HG03139 (cell line): ENCODE measurements around the gene HNRNPUL2.

Experiments used
- ATAC-seq: cut with Tn5 transposase; IDR thresholded peaks from one replicate; pipeline ENCODE4 v1.9.1; 2021; ENCODE audit not compliant: unreplicated experiment

Gene HNRNPUL2

DNA sequence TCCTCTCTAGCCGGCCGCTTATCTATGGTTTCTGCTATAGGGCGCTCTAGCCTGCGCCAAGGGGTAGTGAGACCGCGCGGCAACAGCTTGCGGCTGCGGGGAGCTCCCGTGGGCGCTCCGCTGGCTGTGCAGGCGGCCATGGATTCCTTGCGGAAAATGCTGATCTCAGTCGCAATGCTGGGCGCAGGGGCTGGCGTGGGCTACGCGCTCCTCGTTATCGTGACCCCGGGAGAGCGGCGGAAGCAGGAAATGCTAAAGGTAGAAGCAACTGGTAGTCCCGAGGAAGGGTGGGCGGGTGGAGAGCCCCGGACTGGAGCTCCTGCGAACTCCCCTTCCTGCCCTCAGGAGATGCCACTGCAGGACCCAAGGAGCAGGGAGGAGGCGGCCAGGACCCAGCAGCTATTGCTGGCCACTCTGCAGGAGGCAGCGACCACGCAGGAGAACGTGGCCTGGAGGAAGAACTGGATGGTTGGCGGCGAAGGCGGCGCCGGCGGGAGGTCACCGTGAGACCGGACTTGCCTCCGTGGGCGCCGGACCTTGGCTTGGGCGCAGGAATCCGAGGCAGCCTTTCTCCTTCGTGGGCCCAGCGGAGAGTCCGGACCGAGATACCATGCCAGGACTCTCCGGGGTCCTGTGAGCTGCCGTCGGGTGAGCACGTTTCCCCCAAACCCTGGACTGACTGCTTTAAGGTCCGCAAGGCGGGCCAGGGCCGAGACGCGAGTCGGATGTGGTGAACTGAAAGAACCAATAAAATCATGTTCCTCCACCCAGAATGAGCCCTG, 55.5 kb downstream of the HNRNPUL2 start, which contains the start of the genes LBHD1 and UQCC3:
Gene LBHD1, minus strand, starts transcription at position 660 of the 782 bp plus-strand sequence. CDS start 2,236 bp downstream, outside the sequence.
Gene UQCC3, plus strand, starts transcription at position 66 of the 782 bp plus-strand sequence. Its CDS starts 73 bp downstream, at position 139.
- ATAC-seq, result peak; percentile 46

- ATAC-seq, result no peak
Measured at GRCh38 chr11:62671236-62671607, 56.0 kb downstream of the HNRNPUL2 start.

- ATAC-seq, result no peak
Measured at GRCh38 chr11:62669420-62670161, 57.7 kb downstream of the HNRNPUL2 start.

DNA sequence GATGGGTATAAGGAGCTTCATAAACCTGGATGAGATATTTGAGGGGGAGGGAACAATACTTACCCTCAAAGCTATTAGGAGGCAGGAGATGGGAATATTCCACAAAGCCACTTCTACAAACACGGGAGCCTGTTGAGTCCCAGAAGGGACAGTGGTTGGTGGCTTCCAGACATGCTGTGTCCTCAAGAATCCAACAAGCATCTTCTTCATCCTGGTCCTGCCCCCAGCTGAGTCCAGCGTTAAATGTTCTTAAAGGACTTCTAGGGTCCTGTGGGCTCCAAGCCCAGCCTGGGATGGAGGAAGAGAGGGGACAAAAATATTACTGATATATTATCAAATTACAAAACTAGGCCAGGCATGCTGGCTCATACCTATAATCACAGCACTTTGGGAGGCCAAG, 59.8 kb downstream of the HNRNPUL2 start:
- no peak for ATAC-seq

DNA sequence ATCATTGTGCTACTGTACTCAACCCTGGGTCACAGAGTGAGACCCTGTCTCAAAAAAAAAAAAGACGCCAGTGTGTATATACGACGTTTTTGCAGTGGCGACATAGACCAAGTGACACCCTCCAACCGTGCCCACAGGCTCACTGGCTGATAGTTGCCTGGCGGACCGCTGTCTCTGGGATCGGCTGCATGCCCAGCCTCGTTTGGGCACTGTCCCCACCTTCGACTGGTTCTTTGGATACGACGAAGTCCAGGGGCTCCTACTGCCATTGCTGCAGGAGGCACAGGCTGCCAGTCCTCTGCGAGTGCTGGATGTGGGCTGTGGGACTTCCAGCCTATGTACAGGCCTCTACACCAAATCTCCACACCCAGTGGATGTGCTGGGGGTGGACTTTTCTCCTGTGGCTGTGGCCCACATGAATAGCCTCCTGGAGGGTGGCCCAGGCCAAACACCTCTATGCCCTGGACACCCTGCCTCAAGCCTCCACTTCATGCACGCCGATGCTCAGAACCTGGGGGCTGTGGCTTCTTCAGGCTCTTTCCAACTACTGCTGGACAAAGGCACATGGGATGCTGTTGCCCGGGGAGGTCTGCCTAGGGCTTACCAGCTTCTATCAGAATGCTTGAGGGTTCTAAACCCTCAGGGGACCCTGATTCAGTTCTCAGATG, 60.9 kb downstream of the HNRNPUL2 start:
- ATAC-seq, result no peak

DNA sequence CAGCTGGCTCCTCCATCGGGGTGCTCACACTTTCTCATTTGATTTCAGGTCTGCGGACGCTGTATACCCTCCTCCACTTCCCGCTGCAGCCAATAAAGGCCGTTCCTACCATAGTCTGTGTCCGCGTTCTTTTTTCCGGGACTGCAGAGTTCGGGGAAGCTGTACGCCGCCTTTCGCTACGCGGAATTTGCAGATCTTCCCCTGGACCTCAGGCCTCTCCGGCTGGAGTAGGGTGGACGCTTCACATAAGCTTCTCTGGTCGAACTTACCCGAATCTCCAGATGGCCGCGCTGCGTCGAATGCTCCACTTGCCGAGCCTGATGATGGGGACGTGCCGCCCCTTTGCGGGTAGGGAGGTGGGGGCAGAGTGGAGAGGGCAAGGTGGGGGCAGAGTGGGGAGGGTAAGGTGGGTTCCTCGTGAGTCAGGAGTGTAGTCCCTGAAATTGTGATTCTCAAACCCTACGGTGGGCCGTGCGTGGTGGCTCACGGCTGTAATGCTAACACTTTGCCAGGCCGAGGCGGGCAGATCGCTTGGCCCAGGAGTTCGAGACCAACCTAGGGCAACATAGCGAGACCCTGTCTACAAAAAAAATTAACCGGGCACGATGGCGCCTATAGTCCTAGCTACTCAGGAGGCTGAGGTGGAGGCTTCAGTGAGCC, 61.5 kb downstream of the HNRNPUL2 start:
- ATAC-seq, result peak; percentile 12

- peak; percentile 69 for ATAC-seq
Measured at GRCh38 chr11:62665075-62665598, 62.1 kb downstream of the HNRNPUL2 start, which contains the start of the genes C11orf98 and CSKMT. TSS of gene C11orf98 (minus strand) at chr11:62665210. CDS start at chr11:62665169, 41 bp downstream. TSS of gene CSKMT (plus strand) at chr11:62665312. CDS start at chr11:62665880, 568 bp downstream.

- ATAC-seq, result peak; percentile 16
Measured at GRCh38 chr11:62664405-62665074, 62.7 kb downstream of the HNRNPUL2 start.
